ENCODE results near the gene NEK2.
"Not testable (repeated sequence)": the region's sequence is repeated elsewhere in the genome, so short reads cannot be mapped to it uniquely, and the experiment has no call there.

DNA sequence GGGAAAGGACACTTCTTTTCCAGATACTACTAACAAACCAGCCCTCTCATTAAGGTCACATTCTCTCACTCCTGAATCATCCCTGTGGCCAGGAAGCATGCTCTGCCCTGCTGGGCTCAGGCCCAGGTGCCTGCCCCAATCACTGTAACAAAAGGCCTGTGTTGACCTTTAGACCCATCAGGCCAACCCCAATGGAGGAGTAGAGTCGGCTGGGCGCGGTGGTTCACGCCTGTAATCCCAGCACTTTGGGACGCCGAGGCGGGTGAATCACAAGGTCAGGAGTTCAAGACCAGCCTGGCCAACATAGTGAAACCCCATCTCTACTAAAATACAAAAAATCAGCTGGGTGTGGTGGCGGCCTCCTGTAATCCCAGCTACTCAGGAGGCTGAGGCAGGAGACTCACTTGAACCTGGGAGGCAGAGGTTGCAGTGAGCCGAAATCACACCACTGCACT is 38.8 kb downstream of the NEK2 start:
- TF ChIP-seq, protein P1, sequence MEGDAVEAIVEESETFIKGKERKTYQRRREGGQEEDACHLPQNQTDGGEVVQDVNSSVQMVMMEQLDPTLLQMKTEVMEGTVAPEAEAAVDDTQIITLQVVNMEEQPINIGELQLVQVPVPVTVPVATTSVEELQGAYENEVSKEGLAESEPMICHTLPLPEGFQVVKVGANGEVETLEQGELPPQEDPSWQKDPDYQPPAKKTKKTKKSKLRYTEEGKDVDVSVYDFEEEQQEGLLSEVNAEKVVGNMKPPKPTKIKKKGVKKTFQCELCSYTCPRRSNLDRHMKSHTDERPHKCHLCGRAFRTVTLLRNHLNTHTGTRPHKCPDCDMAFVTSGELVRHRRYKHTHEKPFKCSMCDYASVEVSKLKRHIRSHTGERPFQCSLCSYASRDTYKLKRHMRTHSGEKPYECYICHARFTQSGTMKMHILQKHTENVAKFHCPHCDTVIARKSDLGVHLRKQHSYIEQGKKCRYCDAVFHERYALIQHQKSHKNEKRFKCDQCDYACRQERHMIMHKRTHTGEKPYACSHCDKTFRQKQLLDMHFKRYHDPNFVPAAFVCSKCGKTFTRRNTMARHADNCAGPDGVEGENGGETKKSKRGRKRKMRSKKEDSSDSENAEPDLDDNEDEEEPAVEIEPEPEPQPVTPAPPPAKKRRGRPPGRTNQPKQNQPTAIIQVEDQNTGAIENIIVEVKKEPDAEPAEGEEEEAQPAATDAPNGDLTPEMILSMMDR (IDR thresholded peaks at IDR 0.05) = not testable (repeated sequence)
- TF ChIP-seq POLR2A (IDR thresholded peaks at IDR 0.05) = not testable (repeated sequence)
